ENCODE results near the gene IGSF10. TPM values are rescaled to one million over a fixed set of nuclear protein-coding genes. Genes with fewer than 3 reads are reported as not detected.

Gene IGSF10
- total and polyA plus RNA-seq, 10 of the 15 experiments (the other 5 are each of a cell fraction or from before 2014, with no cell fraction given) = under 0.01 to 0.18 (median 0.03) TPM; not detected in 2

GRCh38 chr3:151479452-151479851 lies 18.6 kb upstream of the IGSF10 start:
- ATAC-seq = no peak
- no peaks in the 10 kb centered on the region for H3K4me1 ChIP-seq (ENCODE audit: control insufficient read depth, insufficient read depth, low read length)
- no peaks in the 10 kb centered on the region for H4K20me1 ChIP-seq (ENCODE audit: control insufficient read depth, insufficient read depth)
- H3K4me3 ChIP-seq = no peak overlapping the region
- no TSS peak for BruUV-seq (replicated peaks)
- 0% methylated on average over 1 of the region's 1 CpG for WGBS (ENCODE audit: insufficient coverage, insufficient replicate concordance, low lambda C conversion rate, missing lambda C conversion rate)
- no peaks in the 10 kb centered on the region for H3K79me2 ChIP-seq (ENCODE audit: control insufficient read depth, insufficient read depth, low read length)
- ChIA-PET RAD21 (ENCODE audit: unreplicated experiment) (no interaction called here), POLR2A (no interaction called here), CTCF (interaction anchor here (0.6 to 1.4 kb wide), 2 partner anchors 11 to 40 kb away, joined by 3 to 4 read pairs; no protein-coding TSS in a partner anchor), SMC1A (ENCODE audit: uncharacterized antibody, unreplicated experiment) (no interaction called here)
- no peak overlapping the region for H3K9ac ChIP-seq (ENCODE audit: control insufficient read depth, insufficient read depth, low read length)
- DNase-seq (ENCODE audit: low read depth, low spot score) = no peak
- no peak for TF ChIP-seq POLR2A (IDR thresholded peaks at IDR 0.05; ENCODE audit: low read depth, low read length)
- no peak for TF ChIP-seq SPI1 (IDR thresholded peaks at IDR 0.05; ENCODE audit: borderline replicate concordance, insufficient read depth, low read depth, low read length)
- TF ChIP-seq, protein P1, sequence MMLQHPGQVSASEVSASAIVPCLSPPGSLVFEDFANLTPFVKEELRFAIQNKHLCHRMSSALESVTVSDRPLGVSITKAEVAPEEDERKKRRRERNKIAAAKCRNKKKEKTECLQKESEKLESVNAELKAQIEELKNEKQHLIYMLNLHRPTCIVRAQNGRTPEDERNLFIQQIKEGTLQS (IDR thresholded peaks at IDR 0.05; ENCODE audit: borderline replicate concordance, extremely low read depth, low read depth, low read length) = no peak
- no peak for TF ChIP-seq FOXM1 (IDR thresholded peaks at IDR 0.05; ENCODE audit: low read depth, low read length)
- TF ChIP-seq CHD4 (IDR thresholded peaks at IDR 0.05) = no peak
- TF ChIP-seq MLLT1 (IDR thresholded peaks at IDR 0.05) = no peak
- TF ChIP-seq BRCA1 (IDR thresholded peaks at IDR 0.05; ENCODE audit: low read depth, low read length) = no peak
- TF ChIP-seq, protein P2, sequence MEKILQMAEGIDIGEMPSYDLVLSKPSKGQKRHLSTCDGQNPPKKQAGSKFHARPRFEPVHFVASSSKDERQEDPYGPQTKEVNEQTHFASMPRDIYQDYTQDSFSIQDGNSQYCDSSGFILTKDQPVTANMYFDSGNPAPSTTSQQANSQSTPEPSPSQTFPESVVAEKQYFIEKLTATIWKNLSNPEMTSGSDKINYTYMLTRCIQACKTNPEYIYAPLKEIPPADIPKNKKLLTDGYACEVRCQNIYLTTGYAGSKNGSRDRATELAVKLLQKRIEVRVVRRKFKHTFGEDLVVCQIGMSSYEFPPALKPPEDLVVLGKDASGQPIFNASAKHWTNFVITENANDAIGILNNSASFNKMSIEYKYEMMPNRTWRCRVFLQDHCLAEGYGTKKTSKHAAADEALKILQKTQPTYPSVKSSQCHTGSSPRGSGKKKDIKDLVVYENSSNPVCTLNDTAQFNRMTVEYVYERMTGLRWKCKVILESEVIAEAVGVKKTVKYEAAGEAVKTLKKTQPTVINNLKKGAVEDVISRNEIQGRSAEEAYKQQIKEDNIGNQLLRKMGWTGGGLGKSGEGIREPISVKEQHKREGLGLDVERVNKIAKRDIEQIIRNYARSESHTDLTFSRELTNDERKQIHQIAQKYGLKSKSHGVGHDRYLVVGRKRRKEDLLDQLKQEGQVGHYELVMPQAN (conservative IDR thresholded peaks at IDR 0.05) = no peak
- TF ChIP-seq, protein P3, sequence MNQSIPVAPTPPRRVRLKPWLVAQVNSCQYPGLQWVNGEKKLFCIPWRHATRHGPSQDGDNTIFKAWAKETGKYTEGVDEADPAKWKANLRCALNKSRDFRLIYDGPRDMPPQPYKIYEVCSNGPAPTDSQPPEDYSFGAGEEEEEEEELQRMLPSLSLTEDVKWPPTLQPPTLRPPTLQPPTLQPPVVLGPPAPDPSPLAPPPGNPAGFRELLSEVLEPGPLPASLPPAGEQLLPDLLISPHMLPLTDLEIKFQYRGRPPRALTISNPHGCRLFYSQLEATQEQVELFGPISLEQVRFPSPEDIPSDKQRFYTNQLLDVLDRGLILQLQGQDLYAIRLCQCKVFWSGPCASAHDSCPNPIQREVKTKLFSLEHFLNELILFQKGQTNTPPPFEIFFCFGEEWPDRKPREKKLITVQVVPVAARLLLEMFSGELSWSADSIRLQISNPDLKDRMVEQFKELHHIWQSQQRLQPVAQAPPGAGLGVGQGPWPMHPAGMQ (IDR thresholded peaks at IDR 0.05; ENCODE audit: borderline replicate concordance) = no peak
- TF ChIP-seq BACH1 (IDR thresholded peaks at IDR 0.05; ENCODE audit: borderline replicate concordance) = no peak
- no peak for TF ChIP-seq ZNF274 (IDR thresholded peaks at IDR 0.05; ENCODE audit: insufficient read depth, insufficient read length)
- TF ChIP-seq BMI1 (IDR thresholded peaks at IDR 0.05; ENCODE audit: borderline replicate concordance) = no peak
- TF ChIP-seq ATF2 (IDR thresholded peaks at IDR 0.05; ENCODE audit: low read length) = no peak
- no peak for TF ChIP-seq TCF3 (IDR thresholded peaks at IDR 0.05; ENCODE audit: borderline replicate concordance, insufficient read depth, low read depth, low read length)
- no peaks in the 10 kb centered on the region; a peak in 2 of 4 replicates for H3K27me3 ChIP-seq (replicated peaks in 1 of 2; ENCODE audit: control insufficient read depth in 2 of 2, insufficient read depth in 2 of 2, low read length in 1 of 2)
- in situ Hi-C loops (cut with MboI) (no loop called here), intact Hi-C loops (cut with micrococcal nuclease; ENCODE audit: unreplicated experiment) (no loop called here)
- H3K9me3 ChIP-seq (replicated peaks; ENCODE audit: control insufficient read depth, insufficient read depth, low read length) = no peaks in the 10 kb centered on the region
- H2AFZ ChIP-seq (ENCODE audit: control insufficient read depth, low read depth, low read length) = no peak overlapping the region
- no peaks in the 10 kb centered on the region for H3K36me3 ChIP-seq (ENCODE audit: control insufficient read depth in 2 of 2, insufficient read depth in 2 of 2, low read length in 1 of 2)
- no peak overlapping the region for H3K27ac ChIP-seq (ENCODE audit: control insufficient read depth, insufficient read depth)
- no peak for FAIRE-seq
- H3K4me2 ChIP-seq (ENCODE audit: control insufficient read depth, insufficient read depth) = no peak overlapping the region
